Upper lobe of left lung (tissue), 6 donors: ENCODE results near the gene CLCN6. TPM values are rescaled to one million over a fixed set of nuclear protein-coding genes. Genes with fewer than 3 reads are reported as not detected.

Source experiments
- ATAC-seq, 2 donors: fragments of 200-7000 bp; cut with Tn5 transposase; one replicate each; pipeline ENCODE4 v1.9.1; 2022; ENCODE audit warnings: mild to moderate bottlenecking in 2 of 2, moderate library complexity in 2 of 2; ENCODE audit not compliant: low FRiP score in 2 of 2
- DNase-seq, 2 donors: peaks; one replicate each; pipeline ENCODE4 v3.0.0-alpha.2; 2019 to 2020
- H3K27ac ChIP-seq, 4 donors: fragments of 200-600 bp; sonication (generic); one replicate each; pipeline ENCODE4 v1.5.1; 2016 to 2019
- H3K27me3 ChIP-seq, 4 donors: fragments of 200-600 bp; sonication (generic); one replicate each; pipeline ENCODE4 v1.5.1; 2017 to 2019
- H3K36me3 ChIP-seq, 4 donors: fragments of 200-600 bp; sonication (generic); one replicate each; pipeline ENCODE4 v1.5.1; 2016 to 2019
- H3K4me1 ChIP-seq, 4 donors: fragments of 200-600 bp; sonication (generic); one replicate each; pipeline ENCODE4 v1.5.1; 2018 to 2019
- H3K4me3 ChIP-seq, 4 donors: fragments of 200-600 bp; sonication (generic); one replicate each; pipeline ENCODE4 v1.5.1; 2017 to 2019; ENCODE audit warnings: mild to moderate bottlenecking in 2 of 4, moderate library complexity in 1 of 4
- H3K9me3 ChIP-seq, 4 donors: fragments of 200-600 bp; sonication (generic); one replicate each; pipeline ENCODE4 v1.5.1; 2018 to 2019
- CTCF ChIP-seq, 6 experiments: fragments of 450-650 bp in 4 of 6; fragments of 200-600 bp in 2 of 6; sonication (generic) in 2 of 6; IDR thresholded peaks; one replicate each; pipeline ENCODE4 v1.5.1; 2016 to 2019; ENCODE audit warnings: antibody characterized with exemption in 6 of 6
- EP300 ChIP-seq, 4 donors: sonication (generic); formaldehyde crosslinking; IDR thresholded peaks; one replicate each; pipeline ENCODE4 v1.5.1; 2017; ENCODE audit warnings: antibody characterized with exemption in 4 of 4, control low read depth in 2 of 4
- POLR2A ChIP-seq, 4 donors: fragments of 450-650 bp; IDR thresholded peaks; one replicate each; pipeline ENCODE4 v1.5.1; 2016 to 2017; ENCODE audit warnings: antibody characterized with exemption in 4 of 4, mild to moderate bottlenecking in 2 of 4
- POLR2AphosphoS5 ChIP-seq, 2 donors: sonication (generic); formaldehyde crosslinking; IDR thresholded peaks; one replicate each; pipeline ENCODE4 v1.5.1; 2017; ENCODE audit warnings: antibody characterized with exemption in 2 of 2
- WGBS, 2 donors: methylation state at CpG; one replicate each; pipeline ENCODE4 v1.1.5; 2017 to 2018; 5-methylcytosine and 5-hydroxymethylcytosine counted together
- small RNA-seq, 4 donors: library from RNA; depleted of rRNA; stranded (forward); fragments of <200 nt; gene quantifications; one replicate each; pipeline ENCODE3, GENCODE V24; 2016
- total RNA-seq, 6 donors: library from RNA; depleted of rRNA in 4 of 6; stranded (reverse); fragments of >200 nt in 4 of 6; gene quantifications; one replicate each; pipeline versions ENCODE4 v1.1.0 to v1.2.1, GENCODE V29; 2016 to 2021
- donor health status: DM: no; HTN: no; CAD: no; lungs with moderate emphysema.
- donor health status: DM: no; HTN: yes; CAD: no; lungs with severe emphysema.

CLCN6 gene
- total RNA-seq, 6 donors from 2014 or later = 21.6 to 96.4 (median 33.0) TPM

GRCh38 chr1:11891433-11892186 is 85.6 kb downstream of the CLCN6 start:
- Histone ChIP-seq H3K27me3 (no peaks in the 10 kb centered on the region), H3K36me3 (no peaks in the 10 kb centered on the region), H3K4me1 (no peaks in the 10 kb centered on the region), H3K4me3 (no peak overlapping the region), H3K9me3 (no peaks in the 10 kb centered on the region), H3K27ac (no peak overlapping the region)
- TF ChIP-seq CTCF (IDR thresholded peaks at IDR 0.05) = no peak
- no peak for TF ChIP-seq POLR2A (IDR thresholded peaks at IDR 0.05)
- TF ChIP-seq EP300 (IDR thresholded peaks at IDR 0.05) = no peak
- no peak for TF ChIP-seq POLR2AphosphoS5 (IDR thresholded peaks at IDR 0.05)
- DNase-seq = no peak
- 72 to 82% methylated on average over 6 of the region's 6 CpGs for WGBS, 2 donors
- no peak for ATAC-seq

Small RNAs within 50 kb of the gene (small RNA-seq; reads per million reads assigned to genes)
- gene RF02156 = 0 reads per million in 4 donors
- 0 reads per million in 4 donors for gene RF02157
- 0 reads per million in 4 donors for gene RF02158

Other genes starting within 250 kb of the CLCN6 start
- gene FBXO2, start 151.8 kb upstream of the CLCN6 start, total RNA-seq = 10 to 100 TPM in 5 of 6 donors, 1 to 10 TPM in 1; 8.2 to 18.0 (median 13.8) TPM
- gene FBXO44, start 151.3 kb upstream of the CLCN6 start, total RNA-seq = 100 to 1,000 TPM in 1 of 6 donors, 10 to 100 TPM in 5; 14.7 to 114 (median 18.0) TPM
- gene FBXO6, start 142.0 kb upstream of the CLCN6 start, total RNA-seq = 10 to 100 TPM; 10.5 to 25.4 (median 16.4) TPM
- gene MAD2L2, start 125.0 kb upstream of the CLCN6 start, total RNA-seq = 10 to 100 TPM; 20.3 to 38.8 (median 28.0) TPM
- under 1 TPM in 2 of 6 donors, not detected in 4; 0.11 to 0.17 TPM for gene DRAXIN, start 114.5 kb upstream of the CLCN6 start, total RNA-seq
- gene AGTRAP, start 70.1 kb upstream of the CLCN6 start, total RNA-seq = 10 to 100 TPM; 52.2 to 80.1 (median 68.7) TPM
- gene C1orf167, start 44.0 kb upstream of the CLCN6 start, total RNA-seq = 10 to 100 TPM in 2 of 6 donors, 1 to 10 TPM in 4; 1.0 to 14.3 (median 8.8) TPM
- gene MTHFR, start 227 bp upstream of the CLCN6 start, total RNA-seq = 100 to 1,000 TPM in 2 of 6 donors, 10 to 100 TPM in 4; 51.5 to 163 (median 58.2) TPM
- gene NPPA, start 41.6 kb downstream of the CLCN6 start, total RNA-seq = 1 to 10 TPM in 1 of 6 donors, not detected in 5; 3.1 TPM
- not detected for gene NPPB, start 52.8 kb downstream of the CLCN6 start, total RNA-seq
- 10 to 100 TPM; 42.6 to 94.2 (median 58.7) TPM for gene KIAA2013, start 120.2 kb downstream of the CLCN6 start, total RNA-seq
- 10 to 100 TPM; 31.4 to 99.0 (median 52.8) TPM for gene PLOD1, start 128.5 kb downstream of the CLCN6 start, total RNA-seq
- gene MFN2, start 174.3 kb downstream of the CLCN6 start, total RNA-seq = 10 to 100 TPM; 40.9 to 80.6 (median 71.0) TPM
- 10 to 100 TPM; 39.6 to 87.1 (median 50.1) TPM for gene MIIP, start 213.3 kb downstream of the CLCN6 start, total RNA-seq